Measurements from ENCODE around the gene TOX2.

Gene TOX2

GRCh38 chr20:44036441-44036840 is 121.8 kb downstream of the TOX2 start:
- H3K4me1 ChIP-seq (ENCODE audit: control insufficient read depth, low read length) = no peaks in the 10 kb centered on the region
- H3K4me3 ChIP-seq (ENCODE audit: low read length) = no peak overlapping the region
- no peaks in the 10 kb centered on the region for H4K20me1 ChIP-seq (ENCODE audit: control insufficient read depth, insufficient read depth, low read depth, low read length)
- no peaks in the 10 kb centered on the region for H3K9me3 ChIP-seq (ENCODE audit: control insufficient read depth, insufficient read depth, low read length)
- no peaks in the 10 kb centered on the region for H3K79me2 ChIP-seq (ENCODE audit: control insufficient read depth, low read length)
- no peaks in the 10 kb centered on the region for H3F3A ChIP-seq (ENCODE audit: control insufficient read depth, insufficient read depth)
- H3K27me3 ChIP-seq (ENCODE audit: control insufficient read depth, low read length) = no peaks in the 10 kb centered on the region; the same call in 1 of the 2 replicates
- H3K36me3 ChIP-seq (ENCODE audit: control insufficient read depth, low read length) = no peaks in the 10 kb centered on the region
- no peak for TF ChIP-seq EZH2phosphoT487 (IDR thresholded peaks at IDR 0.05; ENCODE audit: borderline replicate concordance, low read length)
- TF ChIP-seq CTCF (IDR thresholded peaks at IDR 0.05; ENCODE audit: low read depth, low read length, poor library complexity, severe bottlenecking) = no peak
- no peak overlapping the region for H3K4me2 ChIP-seq (ENCODE audit: low read length)
- H3K27ac ChIP-seq (ENCODE audit: low read depth, low read length) = no peak overlapping the region
- H3K9me2 ChIP-seq (replicated peaks; ENCODE audit: control insufficient read depth, low read length) = no peaks in the 10 kb centered on the region

GRCh38 chr20:44038681-44039123 is 124.0 kb downstream of the TOX2 start:
- Histone ChIP-seq H3K4me3 (ENCODE audit: low read length) (no peak overlapping the region), H3K9me3 (ENCODE audit: control insufficient read depth, insufficient read depth, low read length) (no peaks in the 10 kb centered on the region), H3K27ac (ENCODE audit: low read depth, low read length) (no peak overlapping the region), H4K20me1 (ENCODE audit: control insufficient read depth, insufficient read depth, low read depth, low read length) (no peaks in the 10 kb centered on the region), H3K36me3 (ENCODE audit: control insufficient read depth, low read length) (no peaks in the 10 kb centered on the region), H3K4me1 (ENCODE audit: control insufficient read depth, low read length) (no peaks in the 10 kb centered on the region), H3K4me2 (ENCODE audit: low read length) (no peak overlapping the region), H3K9me2 (replicated peaks; ENCODE audit: control insufficient read depth, low read length) (no peaks in the 10 kb centered on the region), H3K27me3 (ENCODE audit: control insufficient read depth, low read length) (no peaks in the 10 kb centered on the region; the same call in 1 of the 2 replicates), H3K79me2 (ENCODE audit: control insufficient read depth, low read length) (no peaks in the 10 kb centered on the region), H3F3A (ENCODE audit: control insufficient read depth, insufficient read depth) (no peaks in the 10 kb centered on the region)
- no peak for TF ChIP-seq CTCF (IDR thresholded peaks at IDR 0.05; ENCODE audit: low read depth, low read length, poor library complexity, severe bottlenecking)
- TF ChIP-seq EZH2phosphoT487 (IDR thresholded peaks at IDR 0.05; ENCODE audit: borderline replicate concordance, low read length) = no peak

GRCh38 chr20:44039147-44039546 is 124.5 kb downstream of the TOX2 start:
- Histone ChIP-seq H3K27me3 (ENCODE audit: control insufficient read depth, low read length) (no peaks in the 10 kb centered on the region; the same call in 1 of the 2 replicates), H3F3A (ENCODE audit: control insufficient read depth, insufficient read depth) (no peaks in the 10 kb centered on the region), H3K9me3 (ENCODE audit: control insufficient read depth, insufficient read depth, low read length) (no peaks in the 10 kb centered on the region), H3K4me3 (ENCODE audit: low read length) (no peak overlapping the region), H3K27ac (ENCODE audit: low read depth, low read length) (no peak overlapping the region), H3K79me2 (ENCODE audit: control insufficient read depth, low read length) (no peaks in the 10 kb centered on the region), H3K9me2 (replicated peaks; ENCODE audit: control insufficient read depth, low read length) (no peaks in the 10 kb centered on the region), H3K4me2 (ENCODE audit: low read length) (no peak overlapping the region), H3K36me3 (ENCODE audit: control insufficient read depth, low read length) (no peaks in the 10 kb centered on the region), H3K4me1 (ENCODE audit: control insufficient read depth, low read length) (no peaks in the 10 kb centered on the region), H4K20me1 (ENCODE audit: control insufficient read depth, insufficient read depth, low read depth, low read length) (no peaks in the 10 kb centered on the region)
- no peak for TF ChIP-seq CTCF (IDR thresholded peaks at IDR 0.05; ENCODE audit: low read depth, low read length, poor library complexity, severe bottlenecking)
- TF ChIP-seq EZH2phosphoT487 (IDR thresholded peaks at IDR 0.05; ENCODE audit: borderline replicate concordance, low read length) = no peak
